GM12864 (cell line): ENCODE data around the gene PTPN23.

ENCODE experiments used
- DNase-seq: peaks from one replicate; pipeline ENCODE4 v3.0.0-alpha.2; 2011; ENCODE audit warnings: low read depth
- H3K4me3 ChIP-seq: 2 replicates; pipeline ENCODE4 v1.5.1; 2011; ENCODE audit warnings: mild to moderate bottlenecking, low read depth, low read length, control low read depth
- CTCF ChIP-seq: IDR thresholded peaks from 2 replicates; pipeline ENCODE4 v1.5.1; 2011; ENCODE audit warnings: low read depth, mild to moderate bottlenecking, moderate library complexity, low read length, control low read depth, inconsistent platforms; ENCODE audit errors: missing control alignments

The PTPN23 gene

GRCh38 chr3:47424434-47425382 lies 43.9 kb downstream of the PTPN23 start:
- no peak for TF ChIP-seq CTCF
- DNase-seq: no peak
- no peak overlapping the region for H3K4me3 ChIP-seq

DNA sequence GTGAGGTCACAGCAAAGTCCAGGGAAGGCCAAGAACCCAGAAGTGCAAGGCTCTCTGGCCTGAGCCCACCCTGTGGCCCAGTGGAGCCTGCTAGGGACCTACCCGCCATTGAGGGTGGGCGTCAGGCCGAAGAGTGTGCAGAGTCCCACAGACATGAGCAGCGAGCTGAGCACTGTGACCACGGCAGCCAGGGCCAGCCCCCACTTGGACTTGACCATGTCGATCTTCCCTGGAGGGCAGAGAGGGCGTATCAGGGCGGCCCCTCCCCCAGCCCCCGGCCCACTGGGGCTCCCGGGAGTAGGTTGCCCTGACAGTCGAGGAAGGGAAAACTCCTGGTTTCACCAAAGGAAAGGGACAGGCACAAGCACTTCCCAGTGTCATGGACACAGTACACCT lies 44.6 kb downstream of the PTPN23 start:
- no peak for TF ChIP-seq CTCF

GRCh38 chr3:47425959-47426358 lies 45.1 kb downstream of the PTPN23 start:
- TF ChIP-seq CTCF: no peak
- DNase-seq: no peak
- H3K4me3 ChIP-seq: no peak overlapping the region

More for the DNA sequence above, 44.6 kb downstream of the PTPN23 start:
- DNase-seq: no peak
- no peak overlapping the region for H3K4me3 ChIP-seq

DNA sequence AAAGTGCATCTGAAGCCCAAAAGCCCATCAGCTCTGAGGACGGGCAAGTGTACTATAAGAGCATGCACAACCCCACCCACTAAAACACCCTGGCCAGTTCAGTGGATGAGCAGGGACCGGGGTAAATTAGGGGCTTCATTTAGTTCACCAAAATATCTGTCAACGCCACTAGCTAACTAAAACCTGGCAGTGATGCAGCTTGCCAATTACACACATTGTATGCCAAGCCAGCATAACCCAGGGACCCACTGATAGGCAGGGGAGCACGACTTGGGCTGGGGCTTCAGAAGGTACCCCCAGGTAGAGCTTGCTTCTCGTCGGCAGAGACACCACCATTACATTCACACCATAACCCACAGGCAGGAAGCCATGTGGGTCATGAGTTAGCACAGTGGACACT lies 47.0 kb downstream of the PTPN23 start:
- no peak for DNase-seq
- no peak overlapping the region for H3K4me3 ChIP-seq
- TF ChIP-seq CTCF: no peak

DNA sequence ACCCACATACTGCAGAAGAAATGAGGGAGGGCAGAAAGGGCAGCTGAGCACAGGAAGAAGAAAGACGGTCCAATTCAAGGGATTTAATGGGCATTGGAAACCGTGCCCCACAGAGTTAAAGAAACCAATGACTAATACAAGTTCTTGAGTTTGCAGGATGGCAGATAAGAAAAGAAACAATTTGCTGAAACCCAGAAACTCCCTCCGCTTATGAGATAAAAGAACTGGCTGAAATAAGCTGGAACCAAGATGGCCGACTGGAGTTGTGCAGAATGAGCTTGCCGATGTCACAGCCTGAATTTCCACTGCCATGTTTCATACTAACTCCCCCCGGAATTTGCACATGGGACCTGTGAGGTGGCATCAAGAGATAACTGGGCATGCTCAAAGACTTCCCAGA lies 47.8 kb downstream of the PTPN23 start:
- no peak overlapping the region for H3K4me3 ChIP-seq
- no peak for TF ChIP-seq CTCF
- no peak for DNase-seq

GRCh38 chr3:47429476-47430270 lies 48.9 kb downstream of the PTPN23 start:
- TF ChIP-seq CTCF: no peak
- H3K4me3 ChIP-seq: no peak overlapping the region
- DNase-seq: no peak
